Keratinocyte (primary cell): Measurements from ENCODE around the gene FTL.

Source experiments
- CTCF ChIP-seq, 3 experiments: IDR thresholded peaks in 1 of 3; conservative IDR thresholded peaks in 1 of 3; optimal IDR thresholded peaks in 1 of 3; 2 replicates in 2 of 3; 3 replicates in 1 of 3; pipeline versions ENCODE3 to v1.5.1; 2011; ENCODE audit warnings: low read length in 3 of 3, mild to moderate bottlenecking in 3 of 3, moderate library complexity in 2 of 3, control low read depth in 1 of 3, inconsistent platforms in 1 of 3; ENCODE audit not compliant: insufficient read depth in 2 of 3; ENCODE audit errors: extremely low read depth in 1 of 3
- EZH2 ChIP-seq: IDR thresholded peaks from one replicate; pipeline ENCODE4 v1.6.1; 2012; ENCODE audit warnings: inconsistent platforms, mild to moderate bottlenecking, low read length, moderate library complexity

GRCh38 chr19:48990400-48990799 is 25.3 kb downstream of the FTL start:
- TF ChIP-seq CTCF (optimal IDR thresholded peaks at IDR 0.05 in 1 of 3, IDR thresholded peaks at IDR 0.05 in 1 of 3, conservative IDR thresholded peaks at IDR 0.05 in 1 of 3; ENCODE audit: extremely low read depth in 1 of 3, insufficient read depth in 2 of 3, low read length in 3 of 3) (no peak), EZH2 (no peak)
